Measurements from ENCODE around the gene OR8B12.

- TF ChIP-seq EZH2 (IDR thresholded peaks at IDR 0.05; ENCODE audit: borderline replicate concordance, insufficient read depth, low read depth, low read length, poor library complexity, severe bottlenecking) (no peak), CTCF (IDR thresholded peaks at IDR 0.05) (no peak)
Measured at GRCh38 chr11:124584681-124585372, 41.4 kb upstream of the OR8B12 start.
